HepG2 (cell line): ENCODE data around the gene ALDH1A1. TPM values are rescaled to one million over a fixed set of nuclear protein-coding genes. Genes with fewer than 3 reads are reported as not detected.

Experiments
- ARID3A ChIP-seq: IDR thresholded peaks from 2 replicates; pipeline ENCODE4 v1.6.1; 2012; ENCODE audit warnings: low read depth, low read length, improper control_type of control experiment
- ARID5B ChIP-seq: IDR thresholded peaks from 2 replicates; pipeline ENCODE4 v1.4.0; 2020; ENCODE audit warnings: mild to moderate bottlenecking, missing genetic modification reagents
- CEBPB ChIP-seq: IDR thresholded peaks from 2 replicates; pipeline ENCODE4 v1.6.1; 2011; ENCODE audit warnings: low read depth, low read length, improper control_type of control experiment, borderline replicate concordance
- HDAC2 ChIP-seq: sonication (generic); formaldehyde crosslinking; IDR thresholded peaks from 2 replicates; pipeline ENCODE4 v1.4.0; 2020; ENCODE audit warnings: missing genetic modification reagents
- HOMEZ ChIP-seq: IDR thresholded peaks from 2 replicates; pipeline ENCODE4 v1.6.1; 2016; ENCODE audit warnings: low read depth
- KDM4B ChIP-seq: sonication (generic); formaldehyde crosslinking; IDR thresholded peaks from 2 replicates; pipeline ENCODE4 v1.4.0; 2020; ENCODE audit warnings: missing genetic modification reagents
- KDM6A ChIP-seq: IDR thresholded peaks from 2 replicates; pipeline ENCODE4 v1.6.1; 2016; ENCODE audit warnings: low read depth
- MAFK ChIP-seq, 2 experiments: IDR thresholded peaks in 1 of 2; conservative IDR thresholded peaks in 1 of 2; 2 replicates each; pipeline ENCODE4 v1.6.1; 2011; ENCODE audit warnings: improper control_type of control experiment in 2 of 2, low read length in 2 of 2
- MED1 ChIP-seq: sonication (generic); formaldehyde crosslinking; IDR thresholded peaks from 2 replicates; pipeline ENCODE4 v1.4.0; 2020; ENCODE audit warnings: missing genetic modification reagents
- MYC ChIP-seq: sonication (generic); formaldehyde crosslinking; IDR thresholded peaks from 2 replicates; pipeline ENCODE4 v1.9.0; 2021; ENCODE audit warnings: missing genetic modification reagents, borderline replicate concordance
- PHF21A ChIP-seq: sonication (generic); formaldehyde crosslinking; IDR thresholded peaks from 2 replicates; pipeline ENCODE4 v1.5.0; 2020; ENCODE audit warnings: mild to moderate bottlenecking, missing genetic modification reagents
- POLR2G ChIP-seq: fragments of 200-400 bp; formaldehyde crosslinking; IDR thresholded peaks from 2 replicates; pipeline ENCODE4 v1.6.1; 2018; ENCODE audit warnings: mild to moderate bottlenecking, low read depth, low read length, moderate library complexity
- RBFOX2 ChIP-seq: fragments of 200-400 bp; formaldehyde crosslinking; IDR thresholded peaks from 2 replicates; pipeline ENCODE4 v1.6.1; 2017; ENCODE audit warnings: low read depth, mild to moderate bottlenecking, low read length
- RBM22 ChIP-seq: fragments of 200-400 bp; formaldehyde crosslinking; optimal IDR thresholded peaks from 2 replicates; pipeline ENCODE3; 2017; ENCODE audit warnings: mild to moderate bottlenecking, low read length, moderate library complexity
- SAP130 ChIP-seq: IDR thresholded peaks from 2 replicates; pipeline ENCODE4 v1.6.1; 2016; ENCODE audit warnings: low read depth
- SRSF1 ChIP-seq: fragments of 200-400 bp; formaldehyde crosslinking; optimal IDR thresholded peaks from 2 replicates; pipeline ENCODE3; 2017; ENCODE audit warnings: mild to moderate bottlenecking, low read depth, low read length, moderate library complexity
- ZNF17 ChIP-seq: sonication (generic); formaldehyde crosslinking; IDR thresholded peaks from 2 replicates; pipeline ENCODE4 v1.5.0; 2020; ENCODE audit warnings: mild to moderate bottlenecking, missing genetic modification reagents
- ZNF224 ChIP-seq: sonication (generic); formaldehyde crosslinking; IDR thresholded peaks from 2 replicates; pipeline ENCODE4 v1.5.0; 2020; ENCODE audit warnings: mild to moderate bottlenecking, missing genetic modification reagents
- ZNF33B ChIP-seq: sonication (generic); formaldehyde crosslinking; IDR thresholded peaks from 2 replicates; pipeline ENCODE4 v1.5.1; 2020; ENCODE audit warnings: mild to moderate bottlenecking, missing genetic modification reagents
- ZNF841 ChIP-seq: sonication (generic); formaldehyde crosslinking; IDR thresholded peaks from 2 replicates; pipeline ENCODE4 v1.8.1; 2023; ENCODE audit warnings: missing genetic modification reagents, borderline replicate concordance
- polyA plus RNA-seq, 8 experiments: library from polyadenylated mRNA; depleted of rRNA in 3 of 8; stranded (reverse) in 7 of 8; unstranded in 1 of 8; fragments of >200 nt; fragmentation: Illumina TruSeq in 4 of 8; extraction: Trizol in 4 of 8; gene quantifications; 2 replicates each; pipeline versions ENCODE4 v1.2.1 to v1.2.3, GENCODE V29; 2011 to 2016; ENCODE audit warnings: low read depth in 4 of 8, missing spikeins in 1 of 8, mixed read lengths in 1 of 8; ENCODE audit not compliant: insufficient read depth in 1 of 8
- total RNA-seq, 5 experiments: library from RNA; depleted of rRNA; stranded (reverse); fragments of >200 nt; fragmentation: Illumina TruSeq; extraction: Trizol; gene quantifications; 2 replicates each; pipeline ENCODE4 v1.2.3, GENCODE V29; 2016; ENCODE audit warnings: low read depth in 1 of 5
- TF ChIP-seq, protein P1 (sequence below): sonication (generic); formaldehyde crosslinking; IDR thresholded peaks from 2 replicates; pipeline ENCODE4 v1.4.0; 2020; ENCODE audit warnings: mild to moderate bottlenecking, missing genetic modification reagents
- TF ChIP-seq, protein P2 (sequence below): sonication (generic); formaldehyde crosslinking; IDR thresholded peaks from 2 replicates; pipeline ENCODE4 v1.4.0; 2020; ENCODE audit warnings: missing genetic modification reagents

ALDH1A1 gene
- total and polyA plus RNA-seq, 2 of the 13 experiments (the other 11 are each of a cell fraction or from before 2014, with no cell fraction given): 88.2 to 439 TPM

GRCh38 chr9:72947984-72948465, 4.8 kb downstream of the ALDH1A1 start (continued):
- TF ChIP-seq MAFK (conservative IDR thresholded peaks at IDR 0.05 in 1 of 2, IDR thresholded peaks at IDR 0.05 in 1 of 2; ENCODE audit: low read length in 2 of 2): peak in 1 of 2 experiments; percentile 31; a peak in 1 of 4 replicates
- TF ChIP-seq KDM6A (CRISPR knock-in tag): no peak
- TF ChIP-seq SRSF1: no peak
- TF ChIP-seq, protein P1, sequence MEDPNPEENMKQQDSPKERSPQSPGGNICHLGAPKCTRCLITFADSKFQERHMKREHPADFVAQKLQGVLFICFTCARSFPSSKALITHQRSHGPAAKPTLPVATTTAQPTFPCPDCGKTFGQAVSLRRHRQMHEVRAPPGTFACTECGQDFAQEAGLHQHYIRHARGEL (CRISPR knock-in tag): no peak
- TF ChIP-seq HDAC2 (CRISPR knock-in tag): peak; percentile 25; the same call in 1 of the 2 replicates
- no peak for TF ChIP-seq ZNF841
- 0 out of 2 replicates have a peak, but pooled peaks have one; percentile 13 for TF ChIP-seq ARID3A
- no peak for TF ChIP-seq CEBPB
- TF ChIP-seq ZNF224 (CRISPR knock-in tag): no peak
- no peak for TF ChIP-seq KDM4B (CRISPR knock-in tag)
- TF ChIP-seq, protein P2, sequence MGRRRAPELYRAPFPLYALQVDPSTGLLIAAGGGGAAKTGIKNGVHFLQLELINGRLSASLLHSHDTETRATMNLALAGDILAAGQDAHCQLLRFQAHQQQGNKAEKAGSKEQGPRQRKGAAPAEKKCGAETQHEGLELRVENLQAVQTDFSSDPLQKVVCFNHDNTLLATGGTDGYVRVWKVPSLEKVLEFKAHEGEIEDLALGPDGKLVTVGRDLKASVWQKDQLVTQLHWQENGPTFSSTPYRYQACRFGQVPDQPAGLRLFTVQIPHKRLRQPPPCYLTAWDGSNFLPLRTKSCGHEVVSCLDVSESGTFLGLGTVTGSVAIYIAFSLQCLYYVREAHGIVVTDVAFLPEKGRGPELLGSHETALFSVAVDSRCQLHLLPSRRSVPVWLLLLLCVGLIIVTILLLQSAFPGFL (CRISPR knock-in tag): no peak
- TF ChIP-seq ZNF33B: no peak
- TF ChIP-seq PHF21A (CRISPR knock-in tag): peak; percentile 21; the same call in 1 of the 2 replicates
- TF ChIP-seq RBM22: peak; percentile 72
- no peak for TF ChIP-seq MYC (CRISPR knock-in tag)
- peak; percentile 70 for TF ChIP-seq RBFOX2
- TF ChIP-seq ARID5B (CRISPR knock-in tag): peak; percentile 62
- 0 out of 2 replicates have a peak, but pooled peaks have one; percentile 14 for TF ChIP-seq SAP130
- TF ChIP-seq ZNF17: no peak
- TF ChIP-seq HOMEZ (CRISPR knock-in tag): 0 out of 2 replicates have a peak, but pooled peaks have one; percentile 2
- peak; percentile 47; the same call in 1 of the 2 replicates for TF ChIP-seq POLR2G
- TF ChIP-seq MED1 (CRISPR knock-in tag): peak; percentile 32; the same call in 1 of the 2 replicates
